Panc1 (cell line): Measurements from ENCODE around the gene RER1.

Experiments
- CTCF ChIP-seq: fragments of 450-650 bp; IDR thresholded peaks from 2 replicates; pipeline ENCODE4 v1.5.1; 2017; ENCODE audit warnings: mild to moderate bottlenecking
- POLR2AphosphoS5 ChIP-seq: IDR thresholded peaks from 2 replicates; pipeline ENCODE4 v1.6.1; 2012; ENCODE audit warnings: mild to moderate bottlenecking, low read depth, low read length, moderate library complexity
- REST ChIP-seq, 2 experiments: IDR thresholded peaks; 2 replicates each; pipeline ENCODE4 v1.6.1; 2011 to 2012; ENCODE audit warnings: low read depth in 2 of 2, control low read depth in 1 of 2, low read length in 1 of 2, mild to moderate bottlenecking in 1 of 2, moderate library complexity in 1 of 2; ENCODE audit not compliant: insufficient read depth in 1 of 2
- TCF7L2 ChIP-seq: IDR thresholded peaks from 2 replicates; pipeline ENCODE4 v1.6.1; 2011; ENCODE audit warnings: mild to moderate bottlenecking, low read depth, low read length, inconsistent platforms

- TF ChIP-seq POLR2AphosphoS5 (no peak), CTCF (no peak), TCF7L2 (no peak), REST (IDR thresholded peaks at IDR 0.05; ENCODE audit: insufficient read depth in 1 of 2, low read depth in 2 of 2, low read length in 1 of 2) (no peak)
These were observed 46.2 kb upstream of the RER1 start for GRCh38 chr1:2345297-2346075.
